ENCODE results near the gene TMEM52B. TPM values are rescaled to one million over a fixed set of nuclear protein-coding genes. Genes with fewer than 3 reads are reported as not detected.

TMEM52B gene
- total and polyA plus RNA-seq, 2 of the 13 experiments (the other 11 are each of a cell fraction or from before 2014, with no cell fraction given) = not detected

DNA sequence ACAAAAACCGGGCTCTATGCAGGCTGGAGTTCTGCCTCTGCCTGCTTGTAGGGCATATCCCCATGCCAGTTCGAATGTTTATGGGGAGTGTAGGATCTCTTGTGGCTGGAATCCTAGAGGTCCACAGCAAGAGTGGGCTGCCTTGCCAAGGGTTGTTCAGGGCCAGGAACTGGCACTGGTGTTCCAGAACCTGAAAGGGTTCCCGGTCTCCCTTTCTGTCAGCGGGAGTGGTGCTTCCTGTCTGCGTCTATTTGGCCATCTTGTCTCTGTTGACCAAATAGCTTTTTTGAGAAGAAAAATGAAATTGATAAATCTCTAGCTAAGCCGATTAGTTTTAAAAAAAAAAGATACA, 24.7 kb upstream of the TMEM52B start:
- intact Hi-C loops (cut with micrococcal nuclease; ENCODE audit: unreplicated experiment) (loop anchor here (10.0 kb wide), 1 partner anchor 1331 kb away; no protein-coding TSS in a partner anchor), in situ Hi-C loops (cut with HindIII; ENCODE audit: extremely low pct_ligation_motif_present, low pct_unique_long_range_greater_than_20kb) (no loop called here)
- ChIA-PET CTCF (ENCODE audit: low intra/inter-chr PET ratio, low total read pairs) (interaction anchor here (1.8 kb wide), 1 partner anchor 37 kb away, joined by 19 read pairs; no protein-coding TSS in a partner anchor), POLR2A (no interaction called here)
- no peaks in the 10 kb centered on the region for H3K4me1 ChIP-seq (ENCODE audit: insufficient read depth, low read length)
- no peak overlapping the region for H3K4me2 ChIP-seq (ENCODE audit: low read depth, low read length)
- no peaks in the 10 kb centered on the region for H3K79me2 ChIP-seq (ENCODE audit: insufficient read depth, low read length)
- no TSS peak for BruUV-seq (replicated peaks)
- 0 out of 3 replicates have a peak, but pooled peaks have one; percentile 25 for ATAC-seq
- no peak overlapping the region for H2AFZ ChIP-seq (ENCODE audit: low read length)
- no peaks in the 10 kb centered on the region for H4K20me1 ChIP-seq (ENCODE audit: insufficient read depth, low read length)
- H3K36me3 ChIP-seq (replicated peaks in 1 of 2; ENCODE audit: control insufficient read depth in 1 of 2, insufficient read depth in 2 of 2, low read length in 2 of 2) = no peaks in the 10 kb centered on the region
- DNase-seq (ENCODE audit: low spot score) = no peak
- H3K9me3 ChIP-seq (ENCODE audit: low read length) = no peaks in the 10 kb centered on the region
- no peak overlapping the region for H3K4me3 ChIP-seq (replicated peaks in 1 of 3; ENCODE audit: insufficient read depth in 1 of 3, low read depth in 2 of 3, low read length in 3 of 3)
- no peak overlapping the region for H3K9ac ChIP-seq (ENCODE audit: insufficient read depth, low read depth, low read length)
- FAIRE-seq = no peak
- H3K27ac ChIP-seq (ENCODE audit: extremely low read length, insufficient read depth, low read length) = no peak overlapping the region
- 75% methylated on average over 5 of the region's 6 CpGs for WGBS (ENCODE audit: low lambda C conversion rate)
- 0 out of 5 replicates have a peak, but pooled peaks cover 0 to 5% of the 10 kb centered on the region in 2 experiments for H3K27me3 ChIP-seq (ENCODE audit: control insufficient read depth in 1 of 2, insufficient read depth in 2 of 2, low read length in 2 of 2)
- TF ChIP-seq, protein P1, sequence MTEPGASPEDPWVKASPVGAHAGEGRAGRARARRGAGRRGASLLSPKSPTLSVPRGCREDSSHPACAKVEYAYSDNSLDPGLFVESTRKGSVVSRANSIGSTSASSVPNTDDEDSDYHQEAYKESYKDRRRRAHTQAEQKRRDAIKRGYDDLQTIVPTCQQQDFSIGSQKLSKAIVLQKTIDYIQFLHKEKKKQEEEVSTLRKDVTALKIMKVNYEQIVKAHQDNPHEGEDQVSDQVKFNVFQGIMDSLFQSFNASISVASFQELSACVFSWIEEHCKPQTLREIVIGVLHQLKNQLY (CRISPR knock-in tag; IDR thresholded peaks at IDR 0.05) = no peak
- TF ChIP-seq FOXP1 (IDR thresholded peaks at IDR 0.05) (no peak), FOXP1 (CRISPR knock-in tag; IDR thresholded peaks at IDR 0.05) (no peak), SP140L (CRISPR knock-in tag; IDR thresholded peaks at IDR 0.05; ENCODE audit: borderline replicate concordance) (no peak), CBX2 (IDR thresholded peaks at IDR 0.05; ENCODE audit: low read depth, low read length) (no peak), CBX2 (CRISPR knock-in tag; IDR thresholded peaks at IDR 0.05; ENCODE audit: low read depth) (no peak), ZNF430 (CRISPR knock-in tag; IDR thresholded peaks at IDR 0.05) (no peak), SIN3B (IDR thresholded peaks at IDR 0.05; ENCODE audit: low read length) (no peak), NFYC (CRISPR knock-in tag; IDR thresholded peaks at IDR 0.05) (no peak), STAT5B (CRISPR knock-in tag; IDR thresholded peaks at IDR 0.05) (no peak), ZNF589 (CRISPR knock-in tag; conservative IDR thresholded peaks at IDR 0.05) (no peak), SRSF9 (IDR thresholded peaks at IDR 0.05; ENCODE audit: borderline replicate concordance, insufficient read depth, low read depth, low read length, poor library complexity, severe bottlenecking) (no peak), ZNF713 (CRISPR knock-in tag; IDR thresholded peaks at IDR 0.05) (no peak), ZNF432 (CRISPR knock-in tag; IDR thresholded peaks at IDR 0.05; ENCODE audit: borderline replicate concordance) (no peak)
- TF ChIP-seq, protein P2, sequence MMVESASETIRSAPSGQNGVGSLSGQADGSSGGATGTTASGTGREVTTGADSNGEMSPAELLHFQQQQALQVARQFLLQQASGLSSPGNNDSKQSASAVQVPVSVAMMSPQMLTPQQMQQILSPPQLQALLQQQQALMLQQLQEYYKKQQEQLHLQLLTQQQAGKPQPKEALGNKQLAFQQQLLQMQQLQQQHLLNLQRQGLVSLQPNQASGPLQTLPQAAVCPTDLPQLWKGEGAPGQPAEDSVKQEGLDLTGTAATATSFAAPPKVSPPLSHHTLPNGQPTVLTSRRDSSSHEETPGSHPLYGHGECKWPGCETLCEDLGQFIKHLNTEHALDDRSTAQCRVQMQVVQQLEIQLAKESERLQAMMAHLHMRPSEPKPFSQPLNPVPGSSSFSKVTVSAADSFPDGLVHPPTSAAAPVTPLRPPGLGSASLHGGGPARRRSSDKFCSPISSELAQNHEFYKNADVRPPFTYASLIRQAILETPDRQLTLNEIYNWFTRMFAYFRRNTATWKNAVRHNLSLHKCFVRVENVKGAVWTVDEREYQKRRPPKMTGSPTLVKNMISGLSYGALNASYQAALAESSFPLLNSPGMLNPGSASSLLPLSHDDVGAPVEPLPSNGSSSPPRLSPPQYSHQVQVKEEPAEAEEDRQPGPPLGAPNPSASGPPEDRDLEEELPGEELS (CRISPR knock-in tag; IDR thresholded peaks at IDR 0.05) = no peak
- TF ChIP-seq, protein P3, sequence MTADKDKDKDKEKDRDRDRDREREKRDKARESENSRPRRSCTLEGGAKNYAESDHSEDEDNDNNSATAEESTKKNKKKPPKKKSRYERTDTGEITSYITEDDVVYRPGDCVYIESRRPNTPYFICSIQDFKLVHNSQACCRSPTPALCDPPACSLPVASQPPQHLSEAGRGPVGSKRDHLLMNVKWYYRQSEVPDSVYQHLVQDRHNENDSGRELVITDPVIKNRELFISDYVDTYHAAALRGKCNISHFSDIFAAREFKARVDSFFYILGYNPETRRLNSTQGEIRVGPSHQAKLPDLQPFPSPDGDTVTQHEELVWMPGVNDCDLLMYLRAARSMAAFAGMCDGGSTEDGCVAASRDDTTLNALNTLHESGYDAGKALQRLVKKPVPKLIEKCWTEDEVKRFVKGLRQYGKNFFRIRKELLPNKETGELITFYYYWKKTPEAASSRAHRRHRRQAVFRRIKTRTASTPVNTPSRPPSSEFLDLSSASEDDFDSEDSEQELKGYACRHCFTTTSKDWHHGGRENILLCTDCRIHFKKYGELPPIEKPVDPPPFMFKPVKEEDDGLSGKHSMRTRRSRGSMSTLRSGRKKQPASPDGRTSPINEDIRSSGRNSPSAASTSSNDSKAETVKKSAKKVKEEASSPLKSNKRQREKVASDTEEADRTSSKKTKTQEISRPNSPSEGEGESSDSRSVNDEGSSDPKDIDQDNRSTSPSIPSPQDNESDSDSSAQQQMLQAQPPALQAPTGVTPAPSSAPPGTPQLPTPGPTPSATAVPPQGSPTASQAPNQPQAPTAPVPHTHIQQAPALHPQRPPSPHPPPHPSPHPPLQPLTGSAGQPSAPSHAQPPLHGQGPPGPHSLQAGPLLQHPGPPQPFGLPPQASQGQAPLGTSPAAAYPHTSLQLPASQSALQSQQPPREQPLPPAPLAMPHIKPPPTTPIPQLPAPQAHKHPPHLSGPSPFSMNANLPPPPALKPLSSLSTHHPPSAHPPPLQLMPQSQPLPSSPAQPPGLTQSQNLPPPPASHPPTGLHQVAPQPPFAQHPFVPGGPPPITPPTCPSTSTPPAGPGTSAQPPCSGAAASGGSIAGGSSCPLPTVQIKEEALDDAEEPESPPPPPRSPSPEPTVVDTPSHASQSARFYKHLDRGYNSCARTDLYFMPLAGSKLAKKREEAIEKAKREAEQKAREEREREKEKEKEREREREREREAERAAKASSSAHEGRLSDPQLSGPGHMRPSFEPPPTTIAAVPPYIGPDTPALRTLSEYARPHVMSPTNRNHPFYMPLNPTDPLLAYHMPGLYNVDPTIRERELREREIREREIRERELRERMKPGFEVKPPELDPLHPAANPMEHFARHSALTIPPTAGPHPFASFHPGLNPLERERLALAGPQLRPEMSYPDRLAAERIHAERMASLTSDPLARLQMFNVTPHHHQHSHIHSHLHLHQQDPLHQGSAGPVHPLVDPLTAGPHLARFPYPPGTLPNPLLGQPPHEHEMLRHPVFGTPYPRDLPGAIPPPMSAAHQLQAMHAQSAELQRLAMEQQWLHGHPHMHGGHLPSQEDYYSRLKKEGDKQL (CRISPR knock-in tag; IDR thresholded peaks at IDR 0.05; ENCODE audit: low read depth) = no peak

All from HepG2 (cell line).